Measurements from ENCODE around the gene UTS2R. TPM values are rescaled to one million over a fixed set of nuclear protein-coding genes. Genes with fewer than 3 reads are reported as not detected.
"Not testable (repeated sequence)": the region's sequence is repeated elsewhere in the genome, so short reads cannot be mapped to it uniquely, and the experiment has no call there.

The UTS2R gene
- polyA plus RNA-seq, 3 donors: not detected

- H3K79me2 ChIP-seq (ENCODE audit: insufficient read depth, low read length): no peaks in the 10 kb centered on the region
- Mint-ChIP-seq H3K27ac (no peak overlapping the region), H3K4me1 (peaks cover 13% of the 10 kb centered on the region), H3K4me3 (no peak overlapping the region), H3K9me3 (peaks cover 0 to 11% (median 8%) of the 10 kb centered on the region in 7 donors), H3K27me3 (ENCODE audit: low read depth in 3 of 3) (peaks cover 5 to 21% (median 18%) of the 10 kb centered on the region in 3 donors), H3K36me3 (no peaks in the 10 kb centered on the region)
- DNase-seq: no peak
- H3K9ac ChIP-seq (ENCODE audit: insufficient read depth, low read length, poor library complexity, severe bottlenecking): no peak overlapping the region
- no peaks in the 10 kb centered on the region for H3K36me3 ChIP-seq (replicated peaks in 1 of 2; ENCODE audit: control insufficient read depth in 1 of 2, insufficient read depth in 2 of 2, low read length in 2 of 2)
- H4K20me1 ChIP-seq (ENCODE audit: insufficient read depth, low read length): no peaks in the 10 kb centered on the region
- intact Hi-C loops (cut with micrococcal nuclease): no loop called here
- no peak overlapping the region for H3K27ac ChIP-seq (ENCODE audit: low read depth in 1 of 2, low read length in 2 of 2)
- 95% methylated on average over 37 of the region's 42 CpGs for WGBS (ENCODE audit: insufficient coverage)
- H3K4me3 ChIP-seq (replicated peaks in 1 of 3; ENCODE audit: low read depth in 2 of 3, low read length in 3 of 3): no peak overlapping the region
- no peak overlapping the region for H3K4me2 ChIP-seq (replicated peaks; ENCODE audit: extremely low read depth, low read length, poor library complexity, severe bottlenecking)
- TF ChIP-seq CTCF (IDR thresholded peaks at IDR 0.05): no peak
- H3K27me3 ChIP-seq (ENCODE audit: control insufficient read depth in 2 of 2, insufficient read depth in 2 of 2, low read length in 2 of 2): peaks cover 0 to 5% of the 10 kb centered on the region in 2 donors
- H3K9me3 ChIP-seq (replicated peaks in 1 of 2; ENCODE audit: control insufficient read depth in 1 of 2, insufficient read depth in 1 of 2, low read length in 2 of 2): peaks cover 0 to 3% of the 10 kb centered on the region in 2 donors
- peaks cover 7 to 16% of the 10 kb centered on the region in 2 donors for H3K4me1 ChIP-seq (ENCODE audit: control insufficient read depth in 1 of 2, insufficient read depth in 2 of 2, low read length in 2 of 2)
- no peak overlapping the region for H2AFZ ChIP-seq (ENCODE audit: insufficient read depth, low read depth, low read length, poor library complexity, severe bottlenecking)
Measured at GRCh38 chr17:82345151-82345976, 26.2 kb upstream of the UTS2R start.

DNA sequence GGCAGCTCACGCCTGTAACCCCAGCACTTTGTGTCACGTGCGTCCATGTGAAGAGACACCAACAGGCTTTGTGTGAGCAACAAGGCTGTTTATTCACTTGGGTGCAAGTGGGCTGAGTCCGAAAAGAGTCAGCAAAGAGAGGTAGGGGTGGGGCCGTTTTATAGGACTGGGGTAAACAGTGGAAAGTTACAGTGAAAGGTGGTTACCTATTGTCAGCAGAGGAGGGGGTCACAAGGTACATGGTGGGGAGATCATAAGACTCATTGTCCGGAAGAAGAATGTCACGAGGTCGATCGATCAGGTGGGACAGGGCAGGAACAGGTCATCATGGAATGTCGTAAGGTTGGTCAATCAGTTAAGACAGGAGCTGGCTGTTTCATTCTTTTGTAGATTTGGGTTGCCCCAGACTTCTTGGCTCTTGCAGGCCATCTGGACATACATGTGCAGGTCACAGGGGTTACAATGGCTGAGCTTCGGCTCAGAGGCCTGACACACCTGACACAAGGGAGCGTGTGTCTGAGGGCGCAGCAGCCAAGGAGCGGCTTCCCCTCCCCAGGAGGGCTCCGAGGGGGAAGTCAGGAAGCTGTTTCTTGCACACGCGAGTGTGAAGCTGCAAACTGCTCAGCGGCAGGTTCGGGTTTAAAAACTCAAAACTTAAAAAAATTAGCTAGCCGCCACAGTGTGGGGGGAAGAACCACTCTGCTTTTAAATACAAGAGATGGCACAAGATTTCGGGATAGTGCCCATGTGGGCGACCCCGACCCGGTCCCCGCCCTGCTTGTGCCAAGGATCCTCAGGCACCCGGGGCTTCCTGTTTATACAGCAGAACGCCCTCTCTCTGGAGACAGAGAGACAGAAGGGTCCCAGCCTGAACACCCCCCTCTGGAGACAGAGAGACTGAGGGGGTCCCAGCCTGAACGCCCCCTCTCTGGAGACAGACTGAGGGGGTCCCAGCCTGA is 24.9 kb upstream of the UTS2R start:
- Histone ChIP-seq H4K20me1 (ENCODE audit: insufficient read depth, low read length) (no peaks in the 10 kb centered on the region), H3K27me3 (ENCODE audit: control insufficient read depth in 2 of 2, insufficient read depth in 2 of 2, low read length in 2 of 2) (peaks cover 0 to 5% of the 10 kb centered on the region in 2 donors), H3K4me3 (replicated peaks in 1 of 3; ENCODE audit: low read depth in 2 of 3, low read length in 3 of 3) (no peak overlapping the region), H3K9ac (ENCODE audit: insufficient read depth, low read length, poor library complexity, severe bottlenecking) (no peak overlapping the region), H3K27ac (ENCODE audit: low read depth in 1 of 2, low read length in 2 of 2) (no peak overlapping the region), H2AFZ (ENCODE audit: insufficient read depth, low read depth, low read length, poor library complexity, severe bottlenecking) (no peak overlapping the region), H3K36me3 (replicated peaks in 1 of 2; ENCODE audit: control insufficient read depth in 1 of 2, insufficient read depth in 2 of 2, low read length in 2 of 2) (no peaks in the 10 kb centered on the region), H3K9me3 (replicated peaks in 1 of 2; ENCODE audit: control insufficient read depth in 1 of 2, insufficient read depth in 1 of 2, low read length in 2 of 2) (no peaks in the 10 kb centered on the region), H3K4me2 (replicated peaks; ENCODE audit: extremely low read depth, low read length, poor library complexity, severe bottlenecking) (peak overlapping the region; percentile 58), H3K79me2 (ENCODE audit: insufficient read depth, low read length) (no peaks in the 10 kb centered on the region), H3K4me1 (ENCODE audit: control insufficient read depth in 1 of 2, insufficient read depth in 2 of 2, low read length in 2 of 2) (peaks cover 6 to 14% of the 10 kb centered on the region in 2 donors)
- Mint-ChIP-seq H3K4me1 (peaks cover 10% of the 10 kb centered on the region), H3K27me3 (ENCODE audit: low read depth in 3 of 3) (peaks cover 5 to 23% (median 21%) of the 10 kb centered on the region in 3 donors), H3K9me3 (peaks cover 0 to 2% (median 0%) of the 10 kb centered on the region in 7 donors), H3K27ac (no peak overlapping the region), H3K36me3 (no peaks in the 10 kb centered on the region), H3K4me3 (peak overlapping the region; percentile 50 to 65)
- intact Hi-C loops (cut with micrococcal nuclease): no loop called here
- peak in 1 of 3 donors; percentile 26 for DNase-seq
- WGBS (ENCODE audit: insufficient coverage): 32% methylated on average over 25 of the region's 28 CpGs
- TF ChIP-seq CTCF (IDR thresholded peaks at IDR 0.05): no peak

DNA sequence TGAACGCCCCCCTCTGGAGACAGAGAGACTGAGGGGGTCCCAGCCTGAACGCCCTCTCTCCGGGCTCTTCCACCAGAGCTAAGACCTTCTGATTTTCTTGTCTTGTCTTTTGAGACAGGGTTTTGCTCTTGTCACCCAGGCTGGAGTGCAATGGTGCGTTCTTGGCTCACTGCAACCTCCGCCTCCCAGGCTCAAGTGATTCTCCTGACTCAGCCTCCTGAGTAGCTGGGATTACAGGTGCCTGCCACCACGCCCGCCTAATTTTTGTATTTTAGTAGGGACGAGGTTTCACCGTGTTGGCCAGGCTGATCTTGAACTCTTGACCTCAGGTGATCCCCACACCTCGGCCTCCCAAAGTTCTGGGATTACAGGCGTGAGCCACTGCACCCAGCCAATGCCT is 23.6 kb upstream of the UTS2R start:
- DNase-seq; H3K79me2 ChIP-seq (ENCODE audit: insufficient read depth, low read length); intact Hi-C loops (cut with micrococcal nuclease); H3K9me3 Mint-ChIP-seq; H3K4me3 Mint-ChIP-seq; H3K27ac Mint-ChIP-seq; H3K36me3 ChIP-seq (replicated peaks in 1 of 2; ENCODE audit: control insufficient read depth in 1 of 2, insufficient read depth in 2 of 2, low read length in 2 of 2); H3K9me3 ChIP-seq (replicated peaks in 1 of 2; ENCODE audit: control insufficient read depth in 1 of 2, insufficient read depth in 1 of 2, low read length in 2 of 2); H4K20me1 ChIP-seq (ENCODE audit: insufficient read depth, low read length); H3K4me2 ChIP-seq (replicated peaks; ENCODE audit: extremely low read depth, low read length, poor library complexity, severe bottlenecking); H2AFZ ChIP-seq (ENCODE audit: insufficient read depth, low read depth, low read length, poor library complexity, severe bottlenecking); H3K4me3 ChIP-seq (replicated peaks in 1 of 3; ENCODE audit: low read depth in 2 of 3, low read length in 3 of 3); H3K36me3 Mint-ChIP-seq; H3K9ac ChIP-seq (ENCODE audit: insufficient read depth, low read length, poor library complexity, severe bottlenecking); H3K27ac ChIP-seq (ENCODE audit: low read depth in 1 of 2, low read length in 2 of 2); H3K27me3 ChIP-seq (ENCODE audit: control insufficient read depth in 2 of 2, insufficient read depth in 2 of 2, low read length in 2 of 2): not testable (repeated sequence)
- peaks cover 6 to 14% of the 10 kb centered on the region in 2 donors for H3K4me1 ChIP-seq (ENCODE audit: control insufficient read depth in 1 of 2, insufficient read depth in 2 of 2, low read length in 2 of 2)
- Mint-ChIP-seq H3K4me1 (peaks cover 13% of the 10 kb centered on the region), H3K27me3 (ENCODE audit: low read depth in 3 of 3) (peaks cover 5 to 23% (median 20%) of the 10 kb centered on the region in 3 donors)
- 90% methylated on average over 5 of the region's 11 CpGs for WGBS (ENCODE audit: insufficient coverage)

Data from CD14-positive monocyte (primary cell).